Nephron (organoid): ENCODE results near the gene LRP6.
A peak's percentile ranks its signal among the peaks of the same experiment; 100 is the strongest.

Source experiments
- H3K27ac Mint-ChIP-seq, 3 experiments: 2 replicates each; pipeline ENCODE4 v1.8.0; 2020; ENCODE audit warnings: mixed read lengths in 3 of 3, mild to moderate bottlenecking in 2 of 3, moderate library complexity in 1 of 3
- H3K27me3 Mint-ChIP-seq: 2 replicates; pipeline ENCODE4 v1.8.0; 2021; ENCODE audit warnings: low read depth, mild to moderate bottlenecking, moderate library complexity, mixed read lengths
- H3K36me3 Mint-ChIP-seq: 2 replicates; pipeline ENCODE4 v1.8.0; 2020; ENCODE audit warnings: low read depth, mixed read lengths
- H3K4me1 Mint-ChIP-seq: 2 replicates; pipeline ENCODE4 v1.8.0; 2020; ENCODE audit warnings: mixed read lengths
- H3K4me3 Mint-ChIP-seq, 3 experiments: 2 replicates each; pipeline ENCODE4 v1.8.0; 2020; ENCODE audit warnings: mild to moderate bottlenecking in 3 of 3, mixed read lengths in 3 of 3, moderate library complexity in 2 of 3
- H3K9me3 Mint-ChIP-seq: 2 replicates; pipeline ENCODE4 v1.8.0; 2020; ENCODE audit warnings: mixed read lengths
- CTCF ChIP-seq, 3 experiments: fragments of 200-600 bp; sonication (generic); IDR thresholded peaks; one replicate each; pipeline ENCODE4 v1.5.0; 2021; ENCODE audit warnings: antibody characterized with exemption in 3 of 3; ENCODE audit not compliant: unreplicated experiment in 3 of 3

LRP6 gene

GRCh38 chr12:12195081-12195480, 71.8 kb downstream of the LRP6 start:
- no peak for TF ChIP-seq CTCF (IDR thresholded peaks at IDR 0.05; ENCODE audit: unreplicated experiment in 3 of 3)
- Mint-ChIP-seq H3K9me3 (peaks cover 40% of the 10 kb centered on the region), H3K27me3 (no peaks in the 10 kb centered on the region), H3K4me3 (no peak overlapping the region), H3K36me3 (peaks cover 85% of the 10 kb centered on the region), H3K4me1 (peaks cover 11% of the 10 kb centered on the region), H3K27ac (no peak overlapping the region)

GRCh38 chr12:12194206-12194605, 72.6 kb downstream of the LRP6 start:
- Mint-ChIP-seq H3K9me3 (peaks cover 38% of the 10 kb centered on the region), H3K4me3 (no peak overlapping the region), H3K36me3 (peaks cover 78% of the 10 kb centered on the region), H3K27me3 (no peaks in the 10 kb centered on the region), H3K4me1 (peaks cover 16% of the 10 kb centered on the region), H3K27ac (no peak overlapping the region)
- no peak for TF ChIP-seq CTCF (IDR thresholded peaks at IDR 0.05; ENCODE audit: unreplicated experiment in 3 of 3)

- no peaks in the 10 kb centered on the region for H3K27me3 Mint-ChIP-seq
- peak overlapping the region in 1 of 3 experiments; percentile 17 for H3K27ac Mint-ChIP-seq
- TF ChIP-seq CTCF (IDR thresholded peaks at IDR 0.05; ENCODE audit: unreplicated experiment in 3 of 3), result no peak
- peaks cover 56% of the 10 kb centered on the region for H3K36me3 Mint-ChIP-seq
- no peak overlapping the region for H3K4me3 Mint-ChIP-seq
- peaks cover 38% of the 10 kb centered on the region for H3K4me1 Mint-ChIP-seq
- peaks cover 15% of the 10 kb centered on the region for H3K9me3 Mint-ChIP-seq
Measured at GRCh38 chr12:12191008-12191407, 75.8 kb downstream of the LRP6 start.

- peaks cover 42% of the 10 kb centered on the region for H3K4me1 Mint-ChIP-seq
Measured at GRCh38 chr12:12190087-12190809, 76.6 kb downstream of the LRP6 start.

GRCh38 chr12:12185414-12185813, 81.4 kb downstream of the LRP6 start:
- Mint-ChIP-seq H3K4me1 (peaks cover 72% of the 10 kb centered on the region), H3K36me3 (peaks cover 40% of the 10 kb centered on the region), H3K27ac (peak overlapping the region in 1 of 3 experiments; percentile 78), H3K27me3 (no peaks in the 10 kb centered on the region), H3K4me3 (no peak overlapping the region), H3K9me3 (no peaks in the 10 kb centered on the region)
- TF ChIP-seq CTCF (IDR thresholded peaks at IDR 0.05; ENCODE audit: unreplicated experiment in 3 of 3), result no peak

More at GRCh38 chr12:12190087-12190809, 76.6 kb downstream of the LRP6 start:
- Mint-ChIP-seq H3K27me3 (no peaks in the 10 kb centered on the region), H3K4me3 (no peak overlapping the region), H3K9me3 (peaks cover 7% of the 10 kb centered on the region), H3K36me3 (peaks cover 53% of the 10 kb centered on the region), H3K27ac (peak overlapping the region in 2 of 3 experiments; percentile 5 to 17)
- TF ChIP-seq CTCF (IDR thresholded peaks at IDR 0.05; ENCODE audit: unreplicated experiment in 3 of 3), result no peak
